DOHH2 (cell line): ENCODE results near the gene MTHFD1.

Experiments used
- EZH2phosphoT487 ChIP-seq: fragments of 200-600 bp; sonication (generic); IDR thresholded peaks from 2 replicates; pipeline ENCODE4 v1.6.1; 2017; ENCODE audit warnings: borderline replicate concordance, mild to moderate bottlenecking, antibody characterized with exemption, low read length, moderate library complexity, mixed read lengths
- TF ChIP-seq, protein P1 (sequence below): fragments of 200-600 bp; sonication (generic); IDR thresholded peaks from one replicate; pipeline ENCODE4 v1.5.1; 2014; ENCODE audit warnings: antibody characterized with exemption, mild to moderate bottlenecking, low read depth, low read length; ENCODE audit not compliant: poor library complexity, severe bottlenecking

DNA sequence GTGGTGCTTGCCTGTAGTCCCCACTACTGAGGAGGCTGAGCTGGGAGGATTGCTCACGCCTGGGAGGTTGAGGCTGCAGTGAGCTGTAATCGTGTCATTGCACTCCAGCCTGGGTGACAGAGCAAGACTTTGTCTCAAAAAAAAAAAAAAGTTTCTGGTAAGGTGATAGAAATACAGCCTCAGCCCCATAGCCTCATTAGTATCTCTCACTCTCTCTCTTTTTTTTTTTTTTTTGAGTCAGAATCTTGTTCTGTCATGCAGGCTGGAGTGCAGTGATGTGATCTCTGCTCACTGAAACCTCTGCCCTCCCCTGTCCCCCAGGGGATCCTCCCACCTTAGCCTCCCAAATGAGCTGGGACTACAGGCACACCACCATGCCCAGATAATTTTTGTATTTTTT is 19.2 kb downstream of the MTHFD1 start:
- TF ChIP-seq, protein P1, sequence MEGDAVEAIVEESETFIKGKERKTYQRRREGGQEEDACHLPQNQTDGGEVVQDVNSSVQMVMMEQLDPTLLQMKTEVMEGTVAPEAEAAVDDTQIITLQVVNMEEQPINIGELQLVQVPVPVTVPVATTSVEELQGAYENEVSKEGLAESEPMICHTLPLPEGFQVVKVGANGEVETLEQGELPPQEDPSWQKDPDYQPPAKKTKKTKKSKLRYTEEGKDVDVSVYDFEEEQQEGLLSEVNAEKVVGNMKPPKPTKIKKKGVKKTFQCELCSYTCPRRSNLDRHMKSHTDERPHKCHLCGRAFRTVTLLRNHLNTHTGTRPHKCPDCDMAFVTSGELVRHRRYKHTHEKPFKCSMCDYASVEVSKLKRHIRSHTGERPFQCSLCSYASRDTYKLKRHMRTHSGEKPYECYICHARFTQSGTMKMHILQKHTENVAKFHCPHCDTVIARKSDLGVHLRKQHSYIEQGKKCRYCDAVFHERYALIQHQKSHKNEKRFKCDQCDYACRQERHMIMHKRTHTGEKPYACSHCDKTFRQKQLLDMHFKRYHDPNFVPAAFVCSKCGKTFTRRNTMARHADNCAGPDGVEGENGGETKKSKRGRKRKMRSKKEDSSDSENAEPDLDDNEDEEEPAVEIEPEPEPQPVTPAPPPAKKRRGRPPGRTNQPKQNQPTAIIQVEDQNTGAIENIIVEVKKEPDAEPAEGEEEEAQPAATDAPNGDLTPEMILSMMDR, result no peak
- TF ChIP-seq EZH2phosphoT487, result no peak
